Thoracic aorta (tissue), 2 donors: ENCODE results near the gene CFH. TPM values are rescaled to one million over a fixed set of nuclear protein-coding genes. Genes with fewer than 3 reads are reported as not detected.

Experiments used
- ATAC-seq: fragments of 150-250 bp; one replicate; pipeline ENCODE4 v1.8.0; 2017; ENCODE audit warnings: low read depth; ENCODE audit not compliant: insufficient number of reproducible peaks, low FRiP score
- DNase-seq: peaks from one replicate; pipeline ENCODE4 v3.0.0-alpha.2; 2020; ENCODE audit warnings: low spot score
- H3K27ac ChIP-seq, 2 donors: fragments of 200-600 bp; sonication (generic); 1 replicate in 1 of 2; 2 replicates in 1 of 2; pipeline ENCODE4 v1.5.1; 2016; ENCODE audit warnings: mild to moderate bottlenecking in 2 of 2, moderate library complexity in 2 of 2
- H3K27me3 ChIP-seq: fragments of 200-600 bp; sonication (generic); replicated peaks from 2 replicates; pipeline ENCODE4 v1.6.0; 2016; ENCODE audit warnings: mild to moderate bottlenecking; ENCODE audit not compliant: insufficient read depth
- H3K36me3 ChIP-seq: fragments of 200-600 bp; sonication (generic); one replicate; pipeline ENCODE4 v1.5.1; 2016
- H3K4me1 ChIP-seq, 2 donors: fragments of 200-600 bp; sonication (generic); 1 replicate in 1 of 2; 2 replicates in 1 of 2; pipeline versions ENCODE4 v1.5.1 to v1.6.0; 2016; ENCODE audit warnings: low read depth in 2 of 2, mild to moderate bottlenecking in 1 of 2; ENCODE audit not compliant: control insufficient read depth in 1 of 2
- H3K4me3 ChIP-seq: fragments of 200-600 bp; sonication (generic); 2 replicates; pipeline ENCODE4 v1.5.1; 2016; ENCODE audit warnings: mild to moderate bottlenecking
- H3K9me3 ChIP-seq: fragments of 200-600 bp; sonication (generic); 2 replicates; pipeline ENCODE4 v1.5.1; 2016
- total RNA-seq, 2 donors: library from RNA; depleted of rRNA; stranded (reverse); fragments of >200 nt; gene quantifications; one replicate each; pipeline versions ENCODE4 v1.1.0 to v1.2.3, GENCODE V29; 2016
- TF ChIP-seq, protein P1 (sequence below): fragments of 200-600 bp; sonication (generic); IDR thresholded peaks from one replicate; pipeline ENCODE4 v1.5.1; 2019; ENCODE audit warnings: antibody characterized with exemption

The CFH gene
- total RNA-seq, 2 donors from 2014 or later: 381 to 467 TPM

DNA sequence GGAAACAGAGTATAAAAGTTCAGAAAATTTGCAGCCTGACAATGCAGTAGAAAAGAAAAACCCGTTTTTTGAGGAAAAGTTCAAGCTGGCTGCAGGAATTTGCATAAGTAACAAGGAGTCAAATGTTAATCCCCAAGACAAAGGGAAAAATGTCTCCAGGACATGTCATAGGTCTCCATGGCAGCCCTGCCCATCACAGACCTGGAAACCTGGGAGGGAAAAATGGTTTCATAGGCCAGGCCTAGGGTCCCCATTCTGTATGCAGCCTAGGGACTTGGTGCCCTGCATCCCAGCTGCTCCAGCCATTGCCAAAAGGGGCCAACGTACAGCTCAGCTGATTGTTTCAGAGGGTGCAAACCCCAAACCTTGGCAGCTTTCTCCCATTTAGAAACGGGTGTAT lies 40.0 kb upstream of the CFH start:
- TF ChIP-seq, protein P1, sequence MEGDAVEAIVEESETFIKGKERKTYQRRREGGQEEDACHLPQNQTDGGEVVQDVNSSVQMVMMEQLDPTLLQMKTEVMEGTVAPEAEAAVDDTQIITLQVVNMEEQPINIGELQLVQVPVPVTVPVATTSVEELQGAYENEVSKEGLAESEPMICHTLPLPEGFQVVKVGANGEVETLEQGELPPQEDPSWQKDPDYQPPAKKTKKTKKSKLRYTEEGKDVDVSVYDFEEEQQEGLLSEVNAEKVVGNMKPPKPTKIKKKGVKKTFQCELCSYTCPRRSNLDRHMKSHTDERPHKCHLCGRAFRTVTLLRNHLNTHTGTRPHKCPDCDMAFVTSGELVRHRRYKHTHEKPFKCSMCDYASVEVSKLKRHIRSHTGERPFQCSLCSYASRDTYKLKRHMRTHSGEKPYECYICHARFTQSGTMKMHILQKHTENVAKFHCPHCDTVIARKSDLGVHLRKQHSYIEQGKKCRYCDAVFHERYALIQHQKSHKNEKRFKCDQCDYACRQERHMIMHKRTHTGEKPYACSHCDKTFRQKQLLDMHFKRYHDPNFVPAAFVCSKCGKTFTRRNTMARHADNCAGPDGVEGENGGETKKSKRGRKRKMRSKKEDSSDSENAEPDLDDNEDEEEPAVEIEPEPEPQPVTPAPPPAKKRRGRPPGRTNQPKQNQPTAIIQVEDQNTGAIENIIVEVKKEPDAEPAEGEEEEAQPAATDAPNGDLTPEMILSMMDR: no peak
- ATAC-seq (no peak), DNase-seq (no peak)
- Histone ChIP-seq H3K36me3 (no peaks in the 10 kb centered on the region), H3K4me1 (peaks cover 0 to 8% of the 10 kb centered on the region in 2 donors), H3K9me3 (no peaks in the 10 kb centered on the region), H3K27ac (no peak overlapping the region), H3K4me3 (no peak overlapping the region), H3K27me3 (no peaks in the 10 kb centered on the region)

DNA sequence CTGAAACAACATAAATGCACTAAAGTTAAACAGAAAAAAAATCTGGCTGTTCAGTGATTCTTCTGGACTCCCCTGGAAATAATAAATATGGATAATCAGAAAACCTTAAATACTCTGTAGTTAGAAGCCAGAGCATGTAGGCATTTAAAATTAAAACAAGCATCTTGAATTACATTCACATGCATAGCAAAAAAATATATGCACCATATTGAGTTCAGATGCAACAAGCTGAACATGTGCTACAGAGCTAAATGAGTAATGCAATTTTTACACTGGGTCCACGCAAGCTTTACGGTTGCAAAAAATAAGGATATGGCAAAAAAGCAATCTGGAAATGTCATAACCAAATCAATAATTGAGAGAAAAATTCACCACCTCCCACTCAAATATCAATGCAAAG lies 32.1 kb upstream of the CFH start:
- H3K27me3 ChIP-seq: no peaks in the 10 kb centered on the region
- H3K36me3 ChIP-seq: no peaks in the 10 kb centered on the region
- H3K9me3 ChIP-seq: no peaks in the 10 kb centered on the region
- no peak overlapping the region for H3K27ac ChIP-seq
- DNase-seq (no peak), ATAC-seq (no peak)
- no peaks in the 10 kb centered on the region for H3K4me1 ChIP-seq
- TF ChIP-seq, protein P1: no peak
- H3K4me3 ChIP-seq: no peak overlapping the region

DNA sequence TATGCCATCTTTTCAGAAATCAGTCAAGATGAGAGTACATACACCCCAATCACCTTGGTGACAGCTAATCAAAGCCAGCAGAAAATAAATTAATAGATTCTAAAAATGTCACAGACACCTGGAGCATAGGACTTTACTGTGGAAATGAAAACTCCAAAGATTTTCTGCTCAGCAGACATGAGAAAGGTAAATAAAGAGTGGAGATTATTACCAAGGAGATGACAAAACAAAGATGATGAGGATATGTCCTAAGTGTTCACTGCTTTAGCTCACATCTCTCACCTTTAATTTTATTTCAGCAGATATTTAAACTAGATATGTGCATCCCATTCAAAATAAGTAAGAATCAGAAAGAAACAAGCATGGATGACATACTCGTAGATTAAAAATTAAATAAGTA lies 28.8 kb upstream of the CFH start:
- no peak for ATAC-seq
- no peak overlapping the region for H3K4me3 ChIP-seq
- no peaks in the 10 kb centered on the region for H3K9me3 ChIP-seq

DNA sequence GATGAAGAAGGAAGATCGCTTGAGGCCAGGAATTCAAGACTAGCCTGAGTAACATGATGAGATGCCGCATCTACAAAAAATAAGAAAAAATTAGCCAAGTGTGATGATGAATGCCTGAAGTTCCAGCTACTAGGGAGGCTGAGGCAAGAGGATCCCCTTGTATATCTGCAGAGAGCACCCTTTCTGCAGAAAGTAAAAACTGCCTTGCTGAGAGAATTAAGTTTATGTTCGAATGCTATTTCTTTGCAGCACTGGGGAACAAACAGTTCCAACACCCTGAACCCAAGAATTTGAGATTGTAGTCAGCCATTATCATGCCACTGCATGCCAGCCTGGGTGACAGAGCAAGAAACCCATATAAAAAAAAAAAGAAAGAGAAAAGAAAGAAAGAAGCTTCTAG lies 23.0 kb upstream of the CFH start:
- ATAC-seq (no peak), DNase-seq (no peak)
- Histone ChIP-seq H3K9me3 (peaks cover 4% of the 10 kb centered on the region), H3K4me3 (no peak overlapping the region), H3K27ac (no peak overlapping the region), H3K27me3 (no peaks in the 10 kb centered on the region), H3K4me1 (no peaks in the 10 kb centered on the region), H3K36me3 (no peaks in the 10 kb centered on the region)
- TF ChIP-seq, protein P1: no peak

More for the DNA sequence above, 28.8 kb upstream of the CFH start:
- H3K36me3 ChIP-seq: no peaks in the 10 kb centered on the region
- H3K27me3 ChIP-seq: no peaks in the 10 kb centered on the region
- no peaks in the 10 kb centered on the region for H3K4me1 ChIP-seq
- DNase-seq: no peak
- TF ChIP-seq, protein P1: no peak
- no peak overlapping the region for H3K27ac ChIP-seq

DNA sequence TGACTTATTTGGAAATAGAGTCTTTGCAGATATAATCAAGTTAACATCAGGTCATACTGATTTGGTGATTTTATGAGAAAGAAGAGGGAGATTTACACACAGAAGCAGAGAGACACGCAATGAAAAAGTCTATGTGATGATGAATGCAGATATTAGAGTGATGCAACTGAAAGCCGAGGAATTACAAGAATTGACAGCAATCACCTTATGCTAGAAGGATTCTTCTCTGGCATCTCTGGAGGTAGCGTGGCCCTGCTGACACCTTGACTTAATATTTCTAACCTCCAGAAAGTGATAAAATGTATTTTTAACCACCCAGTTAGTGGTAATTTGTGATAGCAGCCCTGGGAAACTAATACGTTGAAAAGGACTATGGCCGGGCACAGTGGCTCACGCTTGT lies 14.2 kb upstream of the CFH start:
- TF ChIP-seq, protein P1: no peak
- H3K27ac ChIP-seq: no peak overlapping the region
- no peaks in the 10 kb centered on the region for H3K9me3 ChIP-seq
- no peaks in the 10 kb centered on the region for H3K27me3 ChIP-seq
- no peaks in the 10 kb centered on the region for H3K36me3 ChIP-seq
- H3K4me3 ChIP-seq: no peak overlapping the region
- no peaks in the 10 kb centered on the region for H3K4me1 ChIP-seq
- DNase-seq: no peak
- no peak for ATAC-seq
